Retina (tissue), 1 donor: ENCODE measurements around the gene ENAH.
"Not testable (repeated sequence)": the region's sequence is repeated elsewhere in the genome, so short reads cannot be mapped to it uniquely, and the experiment has no call there.

Source experiments
- DNase-seq: peaks from one replicate; pipeline ENCODE4 v3.0.0-alpha.2; 2016

ENAH gene

GRCh38 chr1:225485226-225485625 lies 167.7 kb downstream of the ENAH start:
- no peak for DNase-seq

GRCh38 chr1:225484657-225485214 lies 168.2 kb downstream of the ENAH start:
- DNase-seq = no peak

- DNase-seq = peak; percentile 52
These were observed 168.9 kb downstream of the ENAH start for GRCh38 chr1:225483818-225484656.

- no peak for DNase-seq
These were observed 170.4 kb downstream of the ENAH start for GRCh38 chr1:225482421-225482950.

GRCh38 chr1:225481738-225482137 lies 171.2 kb downstream of the ENAH start:
- no peak for DNase-seq

- no peak for DNase-seq
These were observed 172.0 kb downstream of the ENAH start for GRCh38 chr1:225480825-225481434.

- DNase-seq = no peak
These were observed 172.8 kb downstream of the ENAH start for GRCh38 chr1:225479996-225480720.

- no peak for DNase-seq
These were observed 173.6 kb downstream of the ENAH start for GRCh38 chr1:225479341-225479740.

GRCh38 chr1:225477296-225477911 lies 175.5 kb downstream of the ENAH start:
- no peak for DNase-seq

GRCh38 chr1:225476538-225476988 lies 176.4 kb downstream of the ENAH start:
- no peak for DNase-seq

GRCh38 chr1:225476100-225476511 lies 176.8 kb downstream of the ENAH start:
- no peak for DNase-seq

GRCh38 chr1:225474986-225475820 lies 177.7 kb downstream of the ENAH start:
- peak; percentile 95 for DNase-seq

- DNase-seq = no peak
These were observed 178.4 kb downstream of the ENAH start for GRCh38 chr1:225474439-225474985.

- not testable (repeated sequence) for DNase-seq
These were observed 179.1 kb downstream of the ENAH start for GRCh38 chr1:225473676-225474438.

GRCh38 chr1:225473266-225473665 lies 179.7 kb downstream of the ENAH start:
- not testable (repeated sequence) for DNase-seq

- DNase-seq = no peak
These were observed 181.2 kb downstream of the ENAH start for GRCh38 chr1:225471453-225472301.

- DNase-seq = no peak
These were observed 181.8 kb downstream of the ENAH start for GRCh38 chr1:225471109-225471452.

- DNase-seq = no peak
These were observed 182.5 kb downstream of the ENAH start for GRCh38 chr1:225470211-225471108.
